ENCODE measurements around the gene IL20RB. TPM values are rescaled to one million over a fixed set of nuclear protein-coding genes. Genes with fewer than 3 reads are reported as not detected.

Gene IL20RB
- total RNA-seq, 1 donor from 2014 or later = 0.98 TPM

- ATAC-seq (ENCODE audit: low read depth) = no peak
- TF ChIP-seq, protein P1, sequence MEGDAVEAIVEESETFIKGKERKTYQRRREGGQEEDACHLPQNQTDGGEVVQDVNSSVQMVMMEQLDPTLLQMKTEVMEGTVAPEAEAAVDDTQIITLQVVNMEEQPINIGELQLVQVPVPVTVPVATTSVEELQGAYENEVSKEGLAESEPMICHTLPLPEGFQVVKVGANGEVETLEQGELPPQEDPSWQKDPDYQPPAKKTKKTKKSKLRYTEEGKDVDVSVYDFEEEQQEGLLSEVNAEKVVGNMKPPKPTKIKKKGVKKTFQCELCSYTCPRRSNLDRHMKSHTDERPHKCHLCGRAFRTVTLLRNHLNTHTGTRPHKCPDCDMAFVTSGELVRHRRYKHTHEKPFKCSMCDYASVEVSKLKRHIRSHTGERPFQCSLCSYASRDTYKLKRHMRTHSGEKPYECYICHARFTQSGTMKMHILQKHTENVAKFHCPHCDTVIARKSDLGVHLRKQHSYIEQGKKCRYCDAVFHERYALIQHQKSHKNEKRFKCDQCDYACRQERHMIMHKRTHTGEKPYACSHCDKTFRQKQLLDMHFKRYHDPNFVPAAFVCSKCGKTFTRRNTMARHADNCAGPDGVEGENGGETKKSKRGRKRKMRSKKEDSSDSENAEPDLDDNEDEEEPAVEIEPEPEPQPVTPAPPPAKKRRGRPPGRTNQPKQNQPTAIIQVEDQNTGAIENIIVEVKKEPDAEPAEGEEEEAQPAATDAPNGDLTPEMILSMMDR (IDR thresholded peaks at IDR 0.05) = no peak
- DNase-seq = no peak
- H3K4me1 Mint-ChIP-seq = no peaks in the 10 kb centered on the region
- no peak overlapping the region for H3K27ac Mint-ChIP-seq
- POLR2A ChIA-PET = no interaction called here
- no peaks in the 10 kb centered on the region for H3K9me3 Mint-ChIP-seq
- intact Hi-C loops (cut with micrococcal nuclease) = no loop called here
- no peaks in the 10 kb centered on the region for H3K36me3 Mint-ChIP-seq (ENCODE audit: low read depth)
- H3K27me3 Mint-ChIP-seq = peaks cover 14% of the 10 kb centered on the region
- no peak overlapping the region for H3K4me3 Mint-ChIP-seq
- CTCF ChIA-PET = interaction anchor here (2.2 kb wide), 1 partner anchor 8 kb away, joined by 6 read pairs; no protein-coding TSS in a partner anchor
Observed at GRCh38 chr3:137041251-137041650, 83.5 kb downstream of the IL20RB start.

DNA sequence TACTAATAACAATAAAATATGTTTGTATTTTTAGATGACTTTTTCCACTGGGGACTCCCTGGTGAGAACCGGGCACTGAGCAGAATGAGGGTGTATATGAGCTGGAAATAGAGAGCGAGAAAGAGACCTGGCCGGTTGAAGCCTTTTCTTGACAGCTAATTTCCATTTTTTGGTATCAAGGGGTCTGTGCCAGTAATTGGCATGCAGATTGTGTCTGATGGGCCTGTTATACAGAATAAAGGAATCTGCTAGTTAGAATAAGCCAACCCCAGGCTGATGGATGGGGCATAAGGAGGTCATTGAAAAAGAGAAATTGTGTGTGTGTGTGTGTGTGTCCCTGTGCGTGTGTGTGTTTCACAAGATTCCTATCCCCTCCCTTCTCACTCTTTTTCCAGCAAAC is 83.9 kb downstream of the IL20RB start:
- Mint-ChIP-seq H3K4me1 (no peaks in the 10 kb centered on the region), H3K27me3 (peaks cover 18% of the 10 kb centered on the region)
- CTCF ChIA-PET = interaction anchor here (2.2 kb wide), 1 partner anchor 9 kb away, joined by 6 read pairs; no protein-coding TSS in a partner anchor

GRCh38 chr3:137046747-137047146 is 89.0 kb downstream of the IL20RB start:
- Mint-ChIP-seq H3K4me1 (no peaks in the 10 kb centered on the region), H3K9me3 (no peaks in the 10 kb centered on the region), H3K27me3 (peaks cover 24% of the 10 kb centered on the region), H3K27ac (no peak overlapping the region), H3K4me3 (no peak overlapping the region), H3K36me3 (ENCODE audit: low read depth) (no peaks in the 10 kb centered on the region)
- no peak for DNase-seq
- POLR2A ChIA-PET = no interaction called here
- CTCF ChIA-PET = no interaction called here
- intact Hi-C loops (cut with micrococcal nuclease) = no loop called here
- TF ChIP-seq, protein P1 (IDR thresholded peaks at IDR 0.05) = no peak
- ATAC-seq (ENCODE audit: low read depth) = no peak

More for the DNA sequence above, 83.9 kb downstream of the IL20RB start:
- POLR2A ChIA-PET = no interaction called here
- Mint-ChIP-seq H3K27ac (no peak overlapping the region), H3K9me3 (no peaks in the 10 kb centered on the region), H3K36me3 (ENCODE audit: low read depth) (no peaks in the 10 kb centered on the region), H3K4me3 (no peak overlapping the region)
- intact Hi-C loops (cut with micrococcal nuclease) = no loop called here
- TF ChIP-seq, protein P1 (IDR thresholded peaks at IDR 0.05) = no peak
- DNase-seq (no peak), ATAC-seq (ENCODE audit: low read depth) (no peak)

- ChIA-PET CTCF (no interaction called here), POLR2A (no interaction called here)
- H3K4me1 Mint-ChIP-seq = no peaks in the 10 kb centered on the region
- ATAC-seq (ENCODE audit: low read depth) (no peak), DNase-seq (no peak)
- H3K4me3 Mint-ChIP-seq = no peak overlapping the region
- H3K36me3 Mint-ChIP-seq (ENCODE audit: low read depth) = no peaks in the 10 kb centered on the region
- no peak overlapping the region for H3K27ac Mint-ChIP-seq
- H3K9me3 Mint-ChIP-seq = no peaks in the 10 kb centered on the region
- intact Hi-C loops (cut with micrococcal nuclease) = no loop called here
- TF ChIP-seq, protein P1 (IDR thresholded peaks at IDR 0.05) = no peak
- peaks cover 24% of the 10 kb centered on the region for H3K27me3 Mint-ChIP-seq
Observed at GRCh38 chr3:137047240-137047639, 89.5 kb downstream of the IL20RB start.

DNA sequence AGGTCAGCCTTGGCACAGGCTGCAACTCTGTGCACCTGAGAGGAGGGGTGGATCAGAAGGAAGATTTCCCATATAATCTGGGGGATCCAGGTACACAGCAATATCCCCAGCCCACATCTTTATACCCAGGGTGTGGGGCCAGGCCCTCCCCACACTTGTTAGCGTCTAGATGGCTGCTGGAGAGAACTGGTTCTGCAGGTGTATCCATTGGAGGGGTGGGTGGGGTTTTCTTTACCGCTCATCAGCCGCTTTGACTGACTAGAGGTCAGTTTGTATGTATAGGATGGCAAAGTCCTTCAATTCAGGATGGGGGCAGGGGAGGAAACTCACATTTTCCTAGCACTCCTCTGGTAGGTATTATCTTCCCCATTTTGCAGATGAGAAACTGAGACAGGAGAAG is 92.5 kb downstream of the IL20RB start:
- intact Hi-C loops (cut with micrococcal nuclease) = no loop called here
- Mint-ChIP-seq H3K4me1 (no peaks in the 10 kb centered on the region), H3K36me3 (ENCODE audit: low read depth) (no peaks in the 10 kb centered on the region), H3K4me3 (no peak overlapping the region), H3K27me3 (peaks cover 18% of the 10 kb centered on the region), H3K9me3 (no peaks in the 10 kb centered on the region), H3K27ac (no peak overlapping the region)
- CTCF ChIA-PET = no interaction called here
- POLR2A ChIA-PET = no interaction called here
- TF ChIP-seq, protein P1 (IDR thresholded peaks at IDR 0.05) = no peak
- no peak for ATAC-seq (ENCODE audit: low read depth)
- no peak for DNase-seq
